Endodermal cell (in vitro differentiated cells): ENCODE results near the gene AHRR. TPM values are rescaled to one million over a fixed set of nuclear protein-coding genes. Genes with fewer than 3 reads are reported as not detected.

Experiments
- DNase-seq: peaks from one replicate; pipeline ENCODE4 v3.0.0-alpha.2; 2017
- H3K27ac ChIP-seq: 2 replicates; pipeline ENCODE4 v1.5.1; 2013; ENCODE audit warnings: mild to moderate bottlenecking, low read depth, low read length, moderate library complexity
- H3K27me3 ChIP-seq: 2 replicates; pipeline ENCODE4 v1.6.1; 2013; ENCODE audit warnings: mild to moderate bottlenecking, low read length, moderate library complexity; ENCODE audit not compliant: insufficient read depth, control insufficient read depth, poor library complexity, severe bottlenecking
- H3K36me3 ChIP-seq: 2 replicates; pipeline ENCODE4 v1.7.0; 2013; ENCODE audit warnings: mild to moderate bottlenecking, low read length, moderate library complexity; ENCODE audit not compliant: control insufficient read depth, insufficient read depth
- H3K4me1 ChIP-seq: one replicate; pipeline ENCODE4 v1.7.0; 2013; ENCODE audit warnings: low read length; ENCODE audit not compliant: control insufficient read depth, insufficient read depth
- H3K4me3 ChIP-seq: 2 replicates; pipeline ENCODE4 v1.5.1; 2013; ENCODE audit warnings: mild to moderate bottlenecking, low read length, moderate library complexity
- H3K9ac ChIP-seq: 2 replicates; pipeline ENCODE4 v1.6.1; 2013; ENCODE audit warnings: mild to moderate bottlenecking, low read length, moderate library complexity; ENCODE audit not compliant: poor library complexity, severe bottlenecking; ENCODE audit errors: extremely low read depth
- H3K9me3 ChIP-seq: 2 replicates; pipeline ENCODE4 v1.6.1; 2013; ENCODE audit warnings: mild to moderate bottlenecking, low read length, moderate library complexity; ENCODE audit not compliant: control insufficient read depth
- H3K27ac Mint-ChIP-seq: 2 replicates; pipeline ENCODE4 v1.8.0; 2020; ENCODE audit warnings: mixed read lengths
- H3K27me3 Mint-ChIP-seq: 2 replicates; pipeline ENCODE4 v1.8.0; 2021; ENCODE audit warnings: mild to moderate bottlenecking, mixed read lengths; ENCODE audit not compliant: insufficient read depth
- H3K36me3 Mint-ChIP-seq: 2 replicates; pipeline ENCODE4 v1.8.0; 2020; ENCODE audit warnings: low read depth, mixed read lengths
- H3K4me1 Mint-ChIP-seq: 2 replicates; pipeline ENCODE4 v1.8.0; 2020; ENCODE audit warnings: mixed read lengths
- H3K4me3 Mint-ChIP-seq: 2 replicates; pipeline ENCODE4 v1.8.0; 2020; ENCODE audit warnings: mild to moderate bottlenecking, moderate library complexity, mixed read lengths
- H3K9me3 Mint-ChIP-seq: 2 replicates; pipeline ENCODE4 v1.8.0; 2020; ENCODE audit warnings: mild to moderate bottlenecking, mixed read lengths
- CTCF ChIP-seq: fragments of 200-600 bp; sonication (generic); conservative IDR thresholded peaks from 2 replicates; pipeline ENCODE4 v1.5.0; 2021; ENCODE audit warnings: antibody characterized with exemption, mild to moderate bottlenecking
- WGBS, 2 experiments: methylation state at CpG; one replicate each; pipeline versions ENCODE4 v1.1.5 to v1.1.7; 2013; ENCODE audit warnings: missing lambda C conversion rate in 2 of 2, mixed read lengths in 1 of 2; ENCODE audit not compliant: insufficient coverage in 1 of 2, insufficient read length in 1 of 2; 5-methylcytosine and 5-hydroxymethylcytosine counted together
- total RNA-seq, 2 donors: library from RNA; stranded (reverse); fragmentation: NEBNext Ultra II Directional in 1 of 2; extraction: Animal tissue kit (Norgen Biotek cat#: 25700) in 1 of 2; gene quantifications; 2 replicates in 1 of 2; 3 replicates in 1 of 2; pipeline ENCODE4 v1.2.1, GENCODE V29; 2021

Gene AHRR
- total RNA-seq, 2 donors from 2014 or later = 1.4 to 2.0 TPM

GRCh38 chr5:470961-471749 is 149.6 kb downstream of the AHRR start:
- H3K27ac ChIP-seq = no peak overlapping the region
- TF ChIP-seq CTCF = no peak
- peak; percentile 47 for DNase-seq
- no peak overlapping the region for H3K27ac Mint-ChIP-seq
- 94 to 96% methylated on average over 25 to 31 of the region's 31 CpGs for WGBS, 2 experiments
- no peaks in the 10 kb centered on the region for H3K9me3 ChIP-seq
- H3K4me3 ChIP-seq = no peak overlapping the region
- no peak overlapping the region for H3K9ac ChIP-seq
- H3K4me3 Mint-ChIP-seq = peak overlapping the region; percentile 73
- no peaks in the 10 kb centered on the region for H3K9me3 Mint-ChIP-seq
- peaks cover 14% of the 10 kb centered on the region for H3K27me3 Mint-ChIP-seq
- peaks cover 6% of the 10 kb centered on the region for H3K4me1 ChIP-seq
- peaks cover 17% of the 10 kb centered on the region for H3K27me3 ChIP-seq
- no peaks in the 10 kb centered on the region for H3K36me3 ChIP-seq
- H3K4me1 Mint-ChIP-seq = peaks cover 6% of the 10 kb centered on the region
- H3K36me3 Mint-ChIP-seq = peaks cover 1% of the 10 kb centered on the region

- H3K9ac ChIP-seq = no peak overlapping the region
Measured at GRCh38 chr5:471750-472058, 150.2 kb downstream of the AHRR start.

GRCh38 chr5:472076-472655 is 150.7 kb downstream of the AHRR start:
- Histone ChIP-seq H3K4me1 (peaks cover 6% of the 10 kb centered on the region), H3K9ac (peak overlapping the region; percentile 62), H3K27me3 (peaks cover 18% of the 10 kb centered on the region), H3K4me3 (peak overlapping the region; percentile 75), H3K36me3 (no peaks in the 10 kb centered on the region), H3K9me3 (no peaks in the 10 kb centered on the region), H3K27ac (peak overlapping the region; percentile 75)
- 35 to 44% methylated on average over 6 to 30 of the region's 30 CpGs for WGBS, 2 experiments
- TF ChIP-seq CTCF = no peak
- peak overlapping the region; percentile 73 for H3K4me3 Mint-ChIP-seq
- peaks cover 23% of the 10 kb centered on the region for H3K27me3 Mint-ChIP-seq
- H3K27ac Mint-ChIP-seq = no peak overlapping the region
- H3K36me3 Mint-ChIP-seq = peaks cover 1% of the 10 kb centered on the region
- peaks cover 6% of the 10 kb centered on the region for H3K4me1 Mint-ChIP-seq
- peak; percentile 60 for DNase-seq
- no peaks in the 10 kb centered on the region for H3K9me3 Mint-ChIP-seq

More at GRCh38 chr5:471750-472058, 150.2 kb downstream of the AHRR start:
- H3K9me3 ChIP-seq = no peaks in the 10 kb centered on the region
- no peak for TF ChIP-seq CTCF
- peaks cover 6% of the 10 kb centered on the region for H3K4me1 Mint-ChIP-seq
- no peaks in the 10 kb centered on the region for H3K36me3 ChIP-seq
- peaks cover 6% of the 10 kb centered on the region for H3K4me1 ChIP-seq
- H3K27me3 Mint-ChIP-seq = peaks cover 19% of the 10 kb centered on the region
- DNase-seq = no peak
- H3K4me3 ChIP-seq = peak overlapping the region; percentile 75
- H3K36me3 Mint-ChIP-seq = peaks cover 1% of the 10 kb centered on the region
- 88 to 98% methylated on average over 5 to 6 of the region's 6 CpGs for WGBS, 2 experiments
- no peak overlapping the region for H3K27ac ChIP-seq
- H3K9me3 Mint-ChIP-seq = no peaks in the 10 kb centered on the region
- H3K27me3 ChIP-seq = peaks cover 18% of the 10 kb centered on the region
- H3K4me3 Mint-ChIP-seq = peak overlapping the region; percentile 73
- H3K27ac Mint-ChIP-seq = no peak overlapping the region
